SW480 (cell line): Measurements from ENCODE around the gene C2orf49.
A peak's percentile ranks its signal among the peaks of the same experiment; 100 is the strongest.

ENCODE experiments used
- DNase-seq: peaks from one replicate; pipeline ENCODE4 v3.0.0-alpha.2; 2016; ENCODE audit warnings: low spot score

The C2orf49 gene

GRCh38 chr2:105337122-105338019 is at the start of gene C2orf49:
TSS of gene C2orf49 (plus strand) at chr2:105337540. CDS start at chr2:105337588, 48 bp downstream.
- peak; percentile 86 for DNase-seq

GRCh38 chr2:105287692-105288091 is 49.6 kb upstream of the C2orf49 start:
- peak; percentile 17 for DNase-seq

GRCh38 chr2:105288133-105288532 is 49.2 kb upstream of the C2orf49 start:
- DNase-seq, result no peak

DNA sequence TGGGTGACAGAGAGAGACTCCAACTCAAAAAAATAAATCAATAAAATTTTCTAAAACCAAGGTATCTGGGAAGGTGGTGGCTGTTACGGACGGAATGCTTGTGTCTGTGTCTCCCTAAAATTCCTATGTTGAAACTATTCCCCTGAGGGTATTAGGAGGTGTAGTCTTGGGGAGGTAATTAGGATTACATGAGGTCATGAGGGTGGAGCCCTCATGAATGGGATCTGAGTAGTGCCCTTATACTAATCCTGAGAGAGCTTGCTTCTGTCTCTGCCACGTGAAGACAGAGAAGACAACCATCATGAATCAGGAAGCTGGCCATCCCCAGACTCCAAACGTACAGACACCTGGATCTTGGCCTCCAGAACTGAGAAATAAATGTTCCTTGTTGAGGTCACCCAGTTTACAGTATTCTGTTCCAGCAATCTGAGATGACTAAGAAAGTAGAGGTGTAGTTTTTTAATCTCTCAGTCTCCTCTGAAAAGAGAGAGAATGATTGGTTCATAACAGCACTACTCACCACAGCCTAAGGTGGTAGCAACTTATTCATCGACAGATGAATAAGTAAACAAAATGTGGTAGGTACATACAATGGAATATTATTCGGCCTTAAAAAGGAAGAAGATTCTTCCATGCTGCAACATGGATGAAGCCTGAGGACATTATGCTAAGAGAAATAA is 46.2 kb upstream of the C2orf49 start:
- DNase-seq, result no peak

GRCh38 chr2:105291981-105292380 is 45.4 kb upstream of the C2orf49 start:
- no peak for DNase-seq

DNA sequence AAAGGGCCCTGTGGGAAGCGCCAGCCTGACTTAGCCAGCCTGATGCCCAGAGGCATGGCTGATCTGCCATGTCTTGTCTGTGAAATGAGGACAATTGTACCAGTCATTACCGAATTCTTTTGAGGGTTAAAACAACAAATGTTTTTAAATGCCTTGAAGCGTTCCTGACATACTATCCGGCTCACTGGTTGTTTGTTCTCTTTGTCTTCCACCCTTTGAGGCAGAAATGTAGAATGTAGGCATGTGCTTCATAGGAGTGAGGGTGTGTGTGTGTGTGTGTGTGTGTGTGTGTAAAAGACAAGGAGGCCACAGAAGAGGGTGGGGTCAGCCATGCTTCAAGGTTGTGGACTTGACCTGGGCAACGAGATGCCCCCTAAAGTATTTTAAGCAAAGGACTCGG is 43.3 kb upstream of the C2orf49 start:
- no peak for DNase-seq

DNA sequence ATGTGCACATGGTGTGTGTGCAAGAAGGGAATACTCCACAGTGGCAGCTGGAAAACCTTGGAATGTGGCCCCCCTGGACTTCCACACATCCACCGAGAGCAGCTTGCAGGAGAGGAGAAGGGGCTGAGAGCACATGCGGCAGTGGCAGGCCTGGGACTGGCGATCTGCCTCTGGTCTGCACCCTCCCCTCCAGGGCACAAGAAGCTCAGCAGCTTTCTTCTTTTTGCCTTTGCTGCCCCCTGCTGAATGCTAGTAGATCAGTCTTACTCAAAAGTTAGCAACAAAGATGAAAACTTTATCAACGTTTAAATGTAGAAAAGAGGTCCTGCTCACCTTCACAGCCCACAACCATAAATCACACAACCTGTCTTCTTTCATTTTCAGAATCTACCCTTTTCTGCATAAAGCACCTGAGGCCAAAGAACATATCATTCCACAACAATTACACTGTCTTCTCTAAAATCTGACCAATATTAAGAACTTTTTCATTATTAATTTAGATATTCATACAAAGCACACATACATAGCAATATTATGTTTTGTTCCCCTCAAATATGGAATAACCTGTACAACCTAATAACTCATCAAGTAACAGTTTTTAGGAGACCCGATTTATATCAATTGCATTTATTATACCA is 42.4 kb upstream of the C2orf49 start:
- peak; percentile 58 for DNase-seq

DNA sequence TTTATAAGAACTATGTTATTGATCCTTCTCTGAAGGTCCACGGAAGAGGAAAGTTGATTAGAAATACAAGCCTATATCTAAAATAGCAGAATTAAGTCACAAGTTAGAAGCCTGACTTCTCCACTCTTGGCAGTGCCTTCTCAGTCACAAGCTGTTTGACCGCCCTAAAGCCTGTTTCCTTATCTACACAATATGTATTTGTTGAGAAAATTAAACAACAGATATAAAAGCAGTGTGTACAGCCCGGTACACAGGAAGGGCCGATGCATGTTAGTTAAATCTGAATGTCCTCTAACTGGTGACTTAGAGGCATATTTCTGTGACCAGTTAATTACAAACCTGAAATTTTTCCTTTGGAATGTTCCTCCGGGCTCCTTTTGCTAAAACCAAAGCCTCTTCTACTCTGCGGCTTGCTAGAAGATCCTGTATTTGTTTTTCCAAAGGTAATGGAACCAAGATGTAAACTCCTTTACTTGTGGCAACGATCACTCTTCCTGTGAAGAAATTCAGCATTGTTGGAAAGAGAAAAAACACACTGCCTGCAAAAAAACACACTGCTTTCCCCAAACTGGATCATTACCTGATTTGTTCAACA is 41.2 kb upstream of the C2orf49 start:
- no peak for DNase-seq

GRCh38 chr2:105297216-105297615 is 40.1 kb upstream of the C2orf49 start:
- no peak for DNase-seq

- DNase-seq, result no peak
Observed at GRCh38 chr2:105298017-105298416, 39.3 kb upstream of the C2orf49 start.

- no peak for DNase-seq
Observed at GRCh38 chr2:105299290-105299689, 38.0 kb upstream of the C2orf49 start.

DNA sequence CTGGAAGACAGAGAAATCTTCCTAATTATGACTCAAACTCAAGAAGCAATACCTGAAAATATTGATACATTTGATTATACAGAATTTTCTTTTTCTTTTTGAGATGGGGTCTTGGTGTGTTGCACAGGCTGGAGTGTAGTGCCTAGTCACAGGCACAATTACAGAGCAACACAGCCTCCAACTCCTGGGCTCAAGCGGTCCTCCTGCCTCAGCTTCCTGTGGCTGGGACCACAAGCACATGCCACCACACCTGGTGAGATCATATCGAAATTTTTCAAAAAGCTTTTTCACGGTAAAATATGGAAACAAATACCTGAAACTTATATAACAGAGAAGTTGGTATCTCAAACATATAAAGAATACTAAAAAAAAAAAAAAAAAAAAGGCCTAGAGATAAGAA is 35.7 kb upstream of the C2orf49 start:
- DNase-seq, result no peak

DNA sequence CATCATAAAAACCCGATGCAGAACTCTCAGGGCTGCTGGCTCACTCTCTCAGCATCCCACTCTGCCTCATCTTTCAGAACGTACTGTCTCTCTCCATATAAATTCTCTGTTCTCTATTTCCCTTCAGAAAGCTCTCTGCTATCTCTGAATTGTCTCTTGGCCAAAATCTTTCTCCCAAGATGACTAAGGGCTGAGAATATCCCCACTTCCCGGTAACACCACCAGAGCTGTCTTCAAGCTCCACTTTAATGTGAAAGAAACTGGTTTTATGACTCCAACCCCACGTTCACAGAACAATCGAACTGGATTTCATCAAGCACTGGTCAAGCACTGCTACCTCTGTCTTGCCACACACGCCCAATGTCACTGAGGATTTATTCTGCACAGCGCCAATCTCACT is 30.2 kb upstream of the C2orf49 start:
- no peak for DNase-seq

DNA sequence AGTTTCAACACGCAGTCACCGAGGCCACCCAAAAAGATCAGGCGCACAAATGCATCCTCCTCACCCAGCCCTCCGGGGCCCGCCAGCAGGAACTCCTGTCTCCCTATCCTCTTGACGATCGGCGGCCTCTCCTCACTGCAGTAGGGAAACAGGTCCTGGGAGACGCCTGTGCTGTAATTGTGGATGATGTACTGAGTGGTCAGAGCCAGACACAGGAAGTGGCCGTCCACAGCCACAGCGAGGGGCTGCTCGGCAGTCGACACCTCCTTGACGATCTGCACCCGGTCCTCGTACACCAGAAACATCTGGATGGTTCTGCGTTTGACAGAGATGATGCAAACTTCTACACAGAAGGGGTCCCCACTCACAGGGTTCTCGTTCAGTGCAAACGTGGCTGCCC is 29.8 kb upstream of the C2orf49 start:
- DNase-seq, result no peak

GRCh38 chr2:105307962-105308361 is 29.4 kb upstream of the C2orf49 start:
- no peak for DNase-seq

GRCh38 chr2:105308382-105309146 is 28.8 kb upstream of the C2orf49 start:
- DNase-seq, result no peak

DNA sequence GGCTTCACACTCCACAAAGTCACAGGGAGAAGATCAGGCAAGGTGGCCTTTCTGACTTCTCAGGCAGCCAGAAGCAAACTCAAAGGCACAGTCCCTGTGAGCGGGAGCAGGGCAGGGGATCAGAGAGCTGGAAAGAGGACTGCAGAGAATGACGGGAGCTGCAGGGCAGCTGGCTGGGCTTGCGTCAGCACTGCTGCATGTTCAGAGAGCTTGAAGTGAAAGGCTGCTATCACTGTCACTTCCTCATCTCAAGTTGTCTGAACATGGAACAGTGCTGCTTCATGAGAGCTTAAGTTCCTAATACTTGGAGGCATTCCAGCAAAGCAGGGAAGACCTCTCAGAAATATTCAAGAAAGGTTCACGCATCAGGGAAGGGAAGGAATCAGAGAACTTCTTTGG is 28.2 kb upstream of the C2orf49 start:
- DNase-seq, result no peak

- DNase-seq, result no peak
Observed at GRCh38 chr2:105313877-105314276, 23.5 kb upstream of the C2orf49 start.

DNA sequence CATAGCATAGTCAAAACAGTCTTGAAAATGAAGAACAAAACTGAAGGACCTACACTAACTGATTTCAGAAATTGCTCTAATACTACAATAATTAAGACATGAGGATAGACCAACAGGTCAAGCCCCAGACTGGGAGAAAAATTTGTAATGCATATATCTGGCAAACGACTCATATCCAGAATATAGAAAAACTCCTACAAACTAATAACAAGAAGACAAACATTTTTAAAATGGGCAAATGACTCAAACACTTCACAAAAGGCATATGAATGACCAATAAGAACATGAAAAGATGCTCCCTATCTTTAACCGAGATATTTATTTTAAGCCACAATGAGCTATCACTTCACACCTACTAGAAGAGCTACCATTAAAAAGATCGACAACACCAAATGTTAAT is 22.0 kb upstream of the C2orf49 start:
- no peak for DNase-seq

DNA sequence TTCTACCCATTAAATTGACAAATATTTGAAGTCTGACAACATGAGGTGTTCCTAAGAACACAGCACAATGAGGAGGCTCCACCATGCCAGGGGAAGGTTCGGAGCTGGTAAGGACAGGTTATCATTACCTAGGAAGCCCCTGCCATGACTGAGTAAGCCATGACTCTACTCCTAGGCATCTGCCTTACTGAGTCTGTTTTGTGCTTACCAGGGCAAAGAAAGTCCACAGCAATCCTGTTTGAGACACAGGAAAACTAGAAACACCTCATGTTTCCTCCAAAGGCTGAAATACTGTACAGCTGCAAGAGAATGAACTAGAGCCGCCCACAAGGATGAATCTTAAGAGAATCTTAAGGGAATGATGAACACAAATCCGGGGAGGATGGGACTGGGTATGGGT is 19.4 kb upstream of the C2orf49 start:
- no peak for DNase-seq

DNA sequence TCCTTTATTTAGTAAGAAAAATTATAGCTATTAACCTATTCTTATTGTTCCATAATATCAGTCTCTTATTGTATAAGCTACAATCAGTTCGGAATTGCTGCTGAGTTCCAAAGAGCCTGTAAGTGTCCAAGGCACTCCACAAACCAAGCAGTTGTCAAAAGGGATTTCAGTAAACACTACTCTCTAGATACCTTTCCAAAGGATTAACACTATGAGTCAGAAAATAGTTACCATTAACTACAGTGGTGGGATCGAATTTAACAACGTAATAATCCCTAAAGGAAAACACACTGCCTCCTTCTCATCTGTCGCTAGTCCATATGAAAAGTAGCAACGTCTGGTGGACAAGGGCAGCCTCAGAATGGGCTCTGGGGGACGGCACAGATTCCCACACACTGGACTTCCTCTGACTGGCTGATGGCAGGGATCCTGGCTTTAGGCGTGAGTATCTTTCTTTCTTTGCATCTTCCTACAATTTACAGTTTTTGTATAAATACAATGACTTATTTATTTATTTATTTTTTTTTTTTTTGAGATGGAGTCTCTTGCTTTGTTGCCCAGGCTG is 16.6 kb upstream of the C2orf49 start:
- DNase-seq, result no peak
